Measurements from ENCODE around the gene DNHD1.
A peak's percentile ranks its signal among the peaks of the same experiment; 100 is the strongest.

Gene DNHD1

DNA sequence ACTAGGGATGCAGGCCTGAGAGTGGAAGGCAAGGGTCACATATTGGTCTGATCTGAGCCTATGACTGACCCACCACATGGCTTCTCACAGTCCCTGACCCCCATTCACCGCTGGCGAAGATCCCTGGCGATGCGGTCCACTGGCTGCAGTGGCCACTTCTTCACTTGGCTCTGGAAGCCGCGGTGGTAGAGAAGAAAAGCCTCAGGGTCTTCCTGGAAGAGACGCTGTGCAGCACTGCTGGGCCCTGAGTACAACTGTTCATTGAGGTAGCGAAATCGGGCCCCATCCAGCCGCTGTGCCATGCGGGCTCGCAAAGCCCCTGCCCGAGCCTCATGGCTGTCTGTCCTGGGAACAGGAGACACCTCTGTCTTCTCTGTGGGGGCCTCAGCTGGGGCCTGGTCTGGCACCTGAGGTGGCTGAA is 104.0 kb downstream of the DNHD1 start:
- Histone ChIP-seq H3K14ac (ENCODE audit: low read length) (no peak overlapping the region), H3K27me3 (ENCODE audit: insufficient read depth, low read length) (no peaks in the 10 kb centered on the region), H3K79me2 (ENCODE audit: control insufficient read depth, insufficient read depth, low read length, poor library complexity) (peaks cover 23% of the 10 kb centered on the region), H3K23ac (ENCODE audit: low read length) (no peak overlapping the region), H3K4me3 (ENCODE audit: low read depth, low read length) (no peak overlapping the region), H2BK5ac (ENCODE audit: low read depth, low read length, poor library complexity) (no peak overlapping the region), H3K4me2 (ENCODE audit: low read length) (no peak overlapping the region), H3K4ac (ENCODE audit: low read depth, low read length) (no peak overlapping the region), H2BK12ac (ENCODE audit: low read length) (no peak overlapping the region), H3K9ac (ENCODE audit: low read length) (peak overlapping the region; percentile 10), H3K18ac (ENCODE audit: low read length) (no peak overlapping the region), H3K9me3 (ENCODE audit: insufficient read depth, low read depth, low read length) (no peaks in the 10 kb centered on the region), H3K79me1 (ENCODE audit: low read length) (peaks cover 14% of the 10 kb centered on the region), H3K36me3 (ENCODE audit: control insufficient read depth in 1 of 2, insufficient read depth in 2 of 2, low read length in 2 of 2) (peaks cover 21 to 35% of the 10 kb centered on the region in 2 experiments), H2AK5ac (ENCODE audit: low read length) (no peak overlapping the region), H4K91ac (ENCODE audit: low read depth, low read length) (no peak overlapping the region), H4K8ac (ENCODE audit: low read depth, low read length) (no peak overlapping the region), H2BK120ac (ENCODE audit: insufficient read depth, low read length, poor library complexity) (no peak overlapping the region), H3K27ac (ENCODE audit: low read depth, low read length) (no peak overlapping the region), H4K12ac (ENCODE audit: low read depth, low read length) (no peak overlapping the region), H3K4me1 (ENCODE audit: control insufficient read depth in 1 of 2, insufficient read depth in 2 of 2, low read length in 2 of 2) (peaks cover 0 to 10% of the 10 kb centered on the region in 2 experiments), H2AFZ (ENCODE audit: insufficient read depth, low read length, poor library complexity) (no peak overlapping the region)
- no peak for DNase-seq
- no CpG with 5 or more reads among the region's 13 CpGs for WGBS (ENCODE audit: extremely low coverage, insufficient coverage, insufficient read length)

DNA sequence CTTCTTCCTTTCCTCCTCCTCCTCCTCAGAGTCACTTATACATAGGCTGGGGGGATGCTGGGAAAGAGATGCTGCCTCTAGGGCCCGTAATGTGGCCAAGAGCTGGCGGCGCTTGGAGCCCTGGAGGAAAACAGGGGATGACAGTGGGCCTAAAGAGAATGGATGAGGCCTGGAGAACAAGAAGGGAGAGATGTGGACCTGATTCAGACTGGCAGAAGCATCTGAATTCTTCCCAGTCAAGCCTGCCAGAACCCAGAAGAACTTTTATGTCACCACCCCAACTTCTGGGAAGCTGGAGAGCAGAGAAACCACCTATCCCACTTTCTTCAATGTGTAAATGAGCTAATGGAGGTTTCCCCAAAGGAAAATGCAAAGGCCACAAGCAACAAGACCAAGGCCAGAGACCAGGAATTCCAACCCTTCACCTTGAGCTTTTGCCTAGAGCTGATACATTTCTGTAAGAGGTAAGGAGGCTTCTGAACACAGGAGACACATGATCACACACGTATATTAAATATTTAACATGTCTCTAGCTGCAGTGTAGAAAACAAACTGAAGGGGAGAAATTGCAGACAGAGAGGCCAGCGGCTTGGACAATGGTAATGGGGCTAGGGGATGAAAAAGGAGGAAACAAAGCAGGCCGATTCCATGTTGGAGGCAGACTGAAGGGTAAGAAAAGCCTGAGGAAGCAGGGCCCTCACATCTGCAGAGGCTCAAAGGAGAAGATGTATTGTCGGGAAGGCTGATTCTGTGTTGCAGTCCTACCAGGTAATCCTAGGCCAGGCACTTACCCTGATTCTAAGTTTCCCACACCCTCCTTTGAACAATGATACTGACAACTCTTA is 105.2 kb downstream of the DNHD1 start:
- Histone ChIP-seq H2AFZ (ENCODE audit: insufficient read depth, low read length, poor library complexity) (no peak overlapping the region), H4K8ac (ENCODE audit: low read depth, low read length) (no peak overlapping the region), H2BK12ac (ENCODE audit: low read length) (no peak overlapping the region), H2AK5ac (ENCODE audit: low read length) (peak overlapping the region; percentile 61), H3K4me2 (ENCODE audit: low read length) (peak overlapping the region; percentile 93), H3K18ac (ENCODE audit: low read length) (no peak overlapping the region), H3K36me3 (ENCODE audit: control insufficient read depth in 1 of 2, insufficient read depth in 2 of 2, low read length in 2 of 2) (peaks cover 21 to 33% of the 10 kb centered on the region in 2 experiments), H3K27ac (ENCODE audit: low read depth, low read length) (no peak overlapping the region), H3K14ac (ENCODE audit: low read length) (peak overlapping the region; percentile 52), H4K91ac (ENCODE audit: low read depth, low read length) (no peak overlapping the region), H2BK120ac (ENCODE audit: insufficient read depth, low read length, poor library complexity) (no peak overlapping the region), H3K23ac (ENCODE audit: low read length) (no peak overlapping the region), H3K9ac (ENCODE audit: low read length) (peak overlapping the region; percentile 45), H3K4me3 (ENCODE audit: low read depth, low read length) (peak overlapping the region; percentile 42), H4K12ac (ENCODE audit: low read depth, low read length) (no peak overlapping the region), H3K4me1 (ENCODE audit: control insufficient read depth in 1 of 2, insufficient read depth in 2 of 2, low read length in 2 of 2) (peaks cover 5 to 15% of the 10 kb centered on the region in 2 experiments), H3K27me3 (ENCODE audit: insufficient read depth, low read length) (no peaks in the 10 kb centered on the region), H3K79me2 (ENCODE audit: control insufficient read depth, insufficient read depth, low read length, poor library complexity) (peaks cover 27% of the 10 kb centered on the region), H3K9me3 (ENCODE audit: insufficient read depth, low read depth, low read length) (no peaks in the 10 kb centered on the region), H2BK5ac (ENCODE audit: low read depth, low read length, poor library complexity) (no peak overlapping the region), H3K4ac (ENCODE audit: low read depth, low read length) (peak overlapping the region; percentile 11), H3K79me1 (ENCODE audit: low read length) (peaks cover 18% of the 10 kb centered on the region)
- no peak for DNase-seq
- no CpG with 5 or more reads among the region's 7 CpGs for WGBS (ENCODE audit: extremely low coverage, insufficient coverage, insufficient read length)

DNA sequence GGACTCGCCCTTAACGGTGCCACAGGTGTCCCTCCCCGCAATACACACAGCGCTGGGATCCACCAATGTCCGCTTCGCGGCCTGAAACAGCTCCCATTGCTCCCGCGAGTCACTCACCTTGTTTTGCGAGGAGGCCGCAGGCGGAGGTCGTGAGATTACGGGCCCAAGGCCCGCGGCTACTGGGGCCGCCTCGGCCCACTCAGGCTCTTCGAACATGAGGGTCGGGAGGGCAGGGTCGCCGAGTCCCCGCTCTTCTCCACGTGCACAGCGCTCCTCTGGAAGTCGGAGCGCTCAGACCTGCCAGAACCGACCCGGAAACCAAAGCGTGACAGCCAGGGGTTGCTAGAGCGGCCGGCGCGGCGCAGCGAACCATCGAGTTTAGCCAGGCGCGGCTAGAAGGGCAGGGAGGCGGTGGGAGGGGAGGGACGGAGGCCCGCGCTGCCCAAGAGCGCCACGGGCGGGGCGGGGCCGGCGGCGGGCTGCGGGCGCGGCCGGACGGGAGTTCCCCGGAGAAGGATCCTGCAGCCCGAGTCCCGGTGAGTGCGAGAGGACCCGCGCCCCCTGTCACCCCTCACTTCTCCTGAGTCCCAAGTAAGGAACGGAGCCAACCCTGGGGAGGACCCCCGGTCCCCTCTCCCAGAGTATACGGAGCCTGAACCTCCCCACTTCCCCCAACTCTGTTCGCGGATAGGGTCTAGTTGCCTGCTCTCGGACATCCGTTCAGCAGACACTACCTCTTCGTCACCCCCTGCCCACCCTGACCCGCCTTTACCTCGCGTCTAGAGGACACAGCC is 106.4 kb downstream of the DNHD1 start, which contains the start of the genes ILK and RRP8:
Gene ILK (plus strand): TSS at position 488 of the 794 bp plus-strand sequence. CDS start 498 bp downstream, outside the sequence.
Gene RRP8 (minus strand): TSS at position 330 of the 794 bp plus-strand sequence. CDS start 114 bp downstream, at position 216.
- Histone ChIP-seq H3K23ac (ENCODE audit: low read length) (no peak within 1 kb of the TSS), H2BK5ac (ENCODE audit: low read depth, low read length, poor library complexity) (peak within 1 kb of the TSS; percentile 93), H4K12ac (ENCODE audit: low read depth, low read length) (peak within 1 kb of the TSS; percentile 98), H3K27me3 (ENCODE audit: insufficient read depth, low read length) (no peaks in the 10 kb centered on the region), H3K79me2 (ENCODE audit: control insufficient read depth, insufficient read depth, low read length, poor library complexity) (peaks cover 27% of the 10 kb centered on the region), H3K4me1 (ENCODE audit: control insufficient read depth in 1 of 2, insufficient read depth in 2 of 2, low read length in 2 of 2) (peaks cover 12 to 25% of the 10 kb centered on the region in 2 experiments), H2BK12ac (ENCODE audit: low read length) (peak within 1 kb of the TSS; percentile 72), H2AFZ (ENCODE audit: insufficient read depth, low read length, poor library complexity) (peak within 1 kb of the TSS; percentile 89), H2AK5ac (ENCODE audit: low read length) (peak within 1 kb of the TSS; percentile 61), H3K79me1 (ENCODE audit: low read length) (peaks cover 25% of the 10 kb centered on the region), H3K9me3 (ENCODE audit: insufficient read depth, low read depth, low read length) (no peaks in the 10 kb centered on the region), H2BK120ac (ENCODE audit: insufficient read depth, low read length, poor library complexity) (peak within 1 kb of the TSS; percentile 88), H3K4me2 (ENCODE audit: low read length) (peak within 1 kb of the TSS; percentile 93), H3K9ac (ENCODE audit: low read length) (peak within 1 kb of the TSS; percentile 93), H3K4me3 (ENCODE audit: low read depth, low read length) (peak within 1 kb of the TSS; percentile 80), H4K8ac (ENCODE audit: low read depth, low read length) (peak within 1 kb of the TSS; percentile 95), H3K4ac (ENCODE audit: low read depth, low read length) (peak within 1 kb of the TSS; percentile 89), H4K91ac (ENCODE audit: low read depth, low read length) (peak within 1 kb of the TSS; percentile 87), H3K27ac (ENCODE audit: low read depth, low read length) (peak within 1 kb of the TSS; percentile 87), H3K14ac (ENCODE audit: low read length) (peak within 1 kb of the TSS; percentile 98), H3K36me3 (ENCODE audit: control insufficient read depth in 1 of 2, insufficient read depth in 2 of 2, low read length in 2 of 2) (peaks cover 28 to 40% of the 10 kb centered on the region in 2 experiments), H3K18ac (ENCODE audit: low read length) (peak within 1 kb of the TSS; percentile 87)
- peak; percentile 73 to 90 for DNase-seq
- no CpG with 5 or more reads among the region's 72 CpGs for WGBS (ENCODE audit: extremely low coverage, insufficient coverage, insufficient read length)

DNA sequence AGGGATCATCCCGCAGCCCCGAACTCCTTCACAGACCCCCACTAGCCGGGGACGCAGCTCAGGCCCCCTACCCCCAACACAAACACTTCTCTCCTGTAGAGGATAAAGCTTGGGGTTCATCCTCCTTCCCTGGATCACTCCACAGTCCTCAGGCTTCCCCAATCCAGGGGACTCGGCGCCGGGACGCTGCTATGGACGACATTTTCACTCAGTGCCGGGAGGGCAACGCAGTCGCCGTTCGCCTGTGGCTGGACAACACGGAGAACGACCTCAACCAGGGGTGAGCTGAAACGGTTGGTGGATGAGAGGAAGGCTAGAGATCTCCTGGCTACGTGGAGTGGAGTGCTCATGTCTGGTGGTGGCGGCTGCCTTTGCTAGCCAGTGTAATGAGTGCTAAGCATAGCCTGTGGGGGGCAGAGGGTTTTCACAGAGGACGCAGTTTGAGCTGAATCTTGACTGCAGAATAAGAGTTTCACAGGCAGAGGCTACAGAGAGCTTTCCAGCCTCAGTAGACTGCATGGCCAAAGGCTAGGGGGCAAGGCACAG is 107.1 kb downstream of the DNHD1 start:
- Histone ChIP-seq H3K36me3 (ENCODE audit: control insufficient read depth in 1 of 2, insufficient read depth in 2 of 2, low read length in 2 of 2) (peaks cover 32 to 42% of the 10 kb centered on the region in 2 experiments), H2BK120ac (ENCODE audit: insufficient read depth, low read length, poor library complexity) (peak overlapping the region; percentile 88), H3K79me2 (ENCODE audit: control insufficient read depth, insufficient read depth, low read length, poor library complexity) (peaks cover 27% of the 10 kb centered on the region)

More for the DNA sequence above, 107.1 kb downstream of the DNHD1 start:
- H3K14ac ChIP-seq (ENCODE audit: low read length): peak overlapping the region; percentile 98
- H3K4ac ChIP-seq (ENCODE audit: low read depth, low read length): peak overlapping the region; percentile 89
- H3K9me3 ChIP-seq (ENCODE audit: insufficient read depth, low read depth, low read length): no peaks in the 10 kb centered on the region
- peaks cover 12 to 25% of the 10 kb centered on the region in 2 experiments for H3K4me1 ChIP-seq (ENCODE audit: control insufficient read depth in 1 of 2, insufficient read depth in 2 of 2, low read length in 2 of 2)
- peaks cover 25% of the 10 kb centered on the region for H3K79me1 ChIP-seq (ENCODE audit: low read length)
- peak overlapping the region; percentile 69 for H3K4me2 ChIP-seq (ENCODE audit: low read length)
- H2AK5ac ChIP-seq (ENCODE audit: low read length): peak overlapping the region; percentile 33
- peak overlapping the region; percentile 80 for H3K4me3 ChIP-seq (ENCODE audit: low read depth, low read length)
- peak overlapping the region; percentile 93 for H2BK5ac ChIP-seq (ENCODE audit: low read depth, low read length, poor library complexity)
- peak overlapping the region; percentile 88 for H4K8ac ChIP-seq (ENCODE audit: low read depth, low read length)
- H3K18ac ChIP-seq (ENCODE audit: low read length): peak overlapping the region; percentile 87
- no peak overlapping the region for H3K23ac ChIP-seq (ENCODE audit: low read length)
- peak overlapping the region; percentile 72 for H2BK12ac ChIP-seq (ENCODE audit: low read length)
- peak overlapping the region; percentile 87 for H3K27ac ChIP-seq (ENCODE audit: low read depth, low read length)
- DNase-seq: peak; percentile 9 to 51
- H2AFZ ChIP-seq (ENCODE audit: insufficient read depth, low read length, poor library complexity): peak overlapping the region; percentile 85
- H3K27me3 ChIP-seq (ENCODE audit: insufficient read depth, low read length): no peaks in the 10 kb centered on the region
- peak overlapping the region; percentile 63 for H3K9ac ChIP-seq (ENCODE audit: low read length)
- peak overlapping the region; percentile 98 for H4K12ac ChIP-seq (ENCODE audit: low read depth, low read length)
- whole genome bisulfite sequencing (ENCODE audit: extremely low coverage, insufficient coverage, insufficient read length): no CpG with 5 or more reads among the region's 20 CpGs
- peak overlapping the region; percentile 87 for H4K91ac ChIP-seq (ENCODE audit: low read depth, low read length)

Measured in trophoblast cell (in vitro differentiated cells and primary cell).